ENCODE data around the gene CYTIP. TPM values are rescaled to one million over a fixed set of nuclear protein-coding genes. Genes with fewer than 3 reads are reported as not detected.

CYTIP gene
- polyA plus RNA-seq (2012; ENCODE audit: low read depth, missing spikeins), result 70.8 TPM

DNA sequence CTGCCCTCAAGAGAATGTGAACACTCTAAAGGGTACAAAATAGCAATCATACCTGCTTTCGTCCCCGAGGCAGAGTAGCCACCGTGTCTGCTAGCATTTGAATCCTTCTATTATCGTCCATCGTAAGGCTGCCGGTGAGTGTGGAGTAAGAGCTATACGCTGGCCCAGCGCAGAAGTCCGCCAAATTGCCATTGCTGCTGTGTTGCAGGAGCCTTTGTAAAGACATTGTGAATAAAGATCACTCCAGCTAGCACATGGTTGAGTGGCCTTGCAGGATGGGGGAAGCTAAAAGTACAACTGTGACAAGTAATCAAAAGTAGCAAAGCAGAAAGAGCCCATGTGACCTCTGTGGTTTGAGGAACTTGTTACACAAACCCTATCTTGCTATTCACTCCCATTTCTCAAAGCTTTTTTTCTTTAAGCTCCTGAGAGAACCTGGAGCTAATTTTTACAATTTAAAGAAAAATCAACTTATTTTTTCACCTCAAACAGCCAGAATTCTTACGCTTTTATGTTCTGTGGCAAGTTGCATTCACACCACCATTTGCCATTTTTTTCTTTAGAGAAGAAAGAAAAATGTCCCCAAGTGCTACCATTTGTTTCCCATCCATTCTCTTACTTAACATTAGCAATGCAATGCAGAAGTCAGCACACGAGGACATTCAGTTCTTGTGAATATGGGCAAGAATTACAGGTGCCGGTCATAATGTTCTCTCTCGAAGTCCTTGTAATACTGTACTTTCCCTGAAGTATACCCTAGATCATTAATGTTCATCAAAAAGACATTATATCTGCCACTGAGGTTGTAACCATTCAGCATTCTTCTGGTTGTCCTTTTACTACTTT, at the start of gene CYTIP:
Gene CYTIP, minus strand, starts transcription at position 295 of the 846 bp plus-strand sequence. Its CDS starts 69 bp downstream, at position 226.
- TF ChIP-seq POU2F2 (IDR thresholded peaks at IDR 0.05; ENCODE audit: low read depth, low read length), result peak; percentile 50; the same call in 1 of the 2 replicates
- TF ChIP-seq POLR2A (IDR thresholded peaks at IDR 0.05; ENCODE audit: low read depth, low read length), result peak; percentile 95
- TF ChIP-seq POLR2AphosphoS5 (IDR thresholded peaks at IDR 0.05; ENCODE audit: low read depth, low read length), result peak; percentile 89
- TF ChIP-seq PAX5 (IDR thresholded peaks at IDR 0.05; ENCODE audit: insufficient read depth, low read length, severe bottlenecking), result no peak
- TF ChIP-seq SPI1 (IDR thresholded peaks at IDR 0.05; ENCODE audit: low read depth, low read length), result no peak
- TF ChIP-seq TAF1 (IDR thresholded peaks at IDR 0.05; ENCODE audit: low read depth, low read length), result peak; percentile 96
- peak; percentile 97 for FAIRE-seq
- DNase-seq (ENCODE audit: insufficient read length, low spot score), result no peak

- DNase-seq (ENCODE audit: insufficient read length, low spot score) (peak; percentile 37), FAIRE-seq (peak; percentile 93)
- no peak for TF ChIP-seq POLR2AphosphoS5 (IDR thresholded peaks at IDR 0.05; ENCODE audit: low read depth, low read length)
- TF ChIP-seq POU2F2 (IDR thresholded peaks at IDR 0.05; ENCODE audit: low read depth, low read length), result peak; percentile 80; the same call in 1 of the 2 replicates
Observed at GRCh38 chr2:157492189-157492773, 48.4 kb upstream of the CYTIP start.

DNA sequence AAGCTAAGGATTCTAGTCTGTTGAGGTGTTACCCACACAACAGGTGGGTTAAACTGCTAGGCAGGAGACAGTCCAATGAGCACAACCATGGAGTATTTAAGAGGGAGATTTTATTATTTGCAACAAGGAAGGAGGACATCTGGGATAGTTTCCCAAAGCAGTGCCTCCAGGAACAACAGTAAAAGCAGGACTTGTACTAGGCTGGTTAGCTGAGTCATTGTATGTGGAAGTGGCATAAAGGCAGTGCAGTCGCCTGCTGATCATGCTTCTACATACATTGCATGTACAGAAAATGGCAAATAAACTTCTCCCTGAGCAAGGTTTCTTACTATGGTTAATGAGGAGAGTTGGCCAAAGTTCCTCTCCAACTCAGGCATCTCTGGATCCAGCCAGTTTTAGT, 46.1 kb upstream of the CYTIP start:
- peak; percentile 55 for FAIRE-seq
- no peak for DNase-seq (ENCODE audit: insufficient read length, low spot score)
- TF ChIP-seq SPI1 (IDR thresholded peaks at IDR 0.05; ENCODE audit: low read depth, low read length), result no peak
- TF ChIP-seq TAF1 (IDR thresholded peaks at IDR 0.05; ENCODE audit: low read depth, low read length), result no peak
- TF ChIP-seq POU2F2 (IDR thresholded peaks at IDR 0.05; ENCODE audit: low read depth, low read length), result no peak
- TF ChIP-seq POLR2AphosphoS5 (IDR thresholded peaks at IDR 0.05; ENCODE audit: low read depth, low read length), result no peak
- TF ChIP-seq PAX5 (IDR thresholded peaks at IDR 0.05; ENCODE audit: insufficient read depth, low read length, severe bottlenecking), result no peak
- no peak for TF ChIP-seq POLR2A (IDR thresholded peaks at IDR 0.05; ENCODE audit: low read depth, low read length)

DNA sequence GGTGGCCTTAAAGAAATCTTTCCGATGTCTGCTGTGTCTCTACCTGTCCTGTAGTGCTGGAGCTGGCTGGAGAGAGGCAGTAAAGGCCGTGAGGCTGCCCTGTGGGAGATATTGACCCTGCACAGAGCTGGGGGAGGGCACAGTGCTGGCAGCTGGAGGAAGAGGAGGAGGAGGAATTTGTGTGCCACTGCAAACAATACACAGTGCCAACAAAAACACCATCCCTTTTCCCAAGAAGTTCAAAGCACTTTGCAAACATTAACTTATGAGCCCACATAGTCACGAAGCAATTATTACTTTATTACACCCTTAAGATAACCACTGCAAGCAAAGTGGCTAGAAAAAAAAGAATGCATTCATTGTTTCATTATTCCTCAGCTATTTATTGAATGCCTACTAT, 45.0 kb upstream of the CYTIP start:
- no peak for DNase-seq (ENCODE audit: insufficient read length, low spot score)
- TF ChIP-seq TAF1 (IDR thresholded peaks at IDR 0.05; ENCODE audit: low read depth, low read length), result no peak
- no peak for TF ChIP-seq POU2F2 (IDR thresholded peaks at IDR 0.05; ENCODE audit: low read depth, low read length)
- TF ChIP-seq POLR2AphosphoS5 (IDR thresholded peaks at IDR 0.05; ENCODE audit: low read depth, low read length), result no peak
- TF ChIP-seq POLR2A (IDR thresholded peaks at IDR 0.05; ENCODE audit: low read depth, low read length), result no peak
- no peak for TF ChIP-seq SPI1 (IDR thresholded peaks at IDR 0.05; ENCODE audit: low read depth, low read length)
- no peak for TF ChIP-seq PAX5 (IDR thresholded peaks at IDR 0.05; ENCODE audit: insufficient read depth, low read length, severe bottlenecking)
- no peak for FAIRE-seq

DNA sequence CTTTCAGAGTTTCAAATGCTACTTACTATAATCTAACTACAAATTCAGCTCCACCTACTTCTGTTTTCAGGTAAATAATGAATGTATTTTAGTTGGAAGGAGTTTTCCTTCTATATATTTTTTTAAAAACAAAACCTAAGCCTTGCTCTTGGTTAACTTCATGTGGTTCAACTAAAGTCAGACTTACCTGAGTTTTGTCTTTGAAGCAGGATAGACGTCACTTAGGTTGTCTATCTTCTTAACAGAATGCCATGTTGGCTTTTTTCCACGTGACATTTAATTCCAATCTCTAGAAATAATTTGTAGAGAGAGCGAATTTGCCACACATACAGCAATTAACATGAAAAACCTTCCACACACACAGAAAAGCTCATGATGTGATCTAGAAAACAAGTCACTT, 43.9 kb upstream of the CYTIP start:
- DNase-seq (ENCODE audit: insufficient read length, low spot score) (no peak), FAIRE-seq (no peak)
- TF ChIP-seq POLR2AphosphoS5 (IDR thresholded peaks at IDR 0.05; ENCODE audit: low read depth, low read length) (no peak), POU2F2 (IDR thresholded peaks at IDR 0.05; ENCODE audit: low read depth, low read length) (no peak), SPI1 (IDR thresholded peaks at IDR 0.05; ENCODE audit: low read depth, low read length) (no peak), PAX5 (IDR thresholded peaks at IDR 0.05; ENCODE audit: insufficient read depth, low read length, severe bottlenecking) (no peak), POLR2A (IDR thresholded peaks at IDR 0.05; ENCODE audit: low read depth, low read length) (no peak), TAF1 (IDR thresholded peaks at IDR 0.05; ENCODE audit: low read depth, low read length) (no peak)

DNA sequence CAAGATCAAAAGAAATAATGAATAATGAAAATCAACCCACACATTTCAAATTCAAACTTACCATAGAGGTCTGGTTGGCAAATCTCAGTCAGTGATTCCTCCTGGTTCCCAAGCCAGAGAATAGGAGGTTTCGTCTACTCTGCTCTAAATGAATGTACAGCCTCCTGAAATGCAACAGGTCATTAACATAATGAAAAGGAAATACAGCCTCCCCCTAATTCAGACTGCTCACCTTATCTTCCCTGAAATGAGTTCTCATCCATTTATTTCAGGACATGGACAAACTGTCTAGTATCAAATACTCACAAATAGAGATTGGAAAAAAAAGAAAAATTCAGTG, 43.4 kb upstream of the CYTIP start:
- TF ChIP-seq POLR2A (IDR thresholded peaks at IDR 0.05; ENCODE audit: low read depth, low read length) (no peak), PAX5 (IDR thresholded peaks at IDR 0.05; ENCODE audit: insufficient read depth, low read length, severe bottlenecking) (no peak), SPI1 (IDR thresholded peaks at IDR 0.05; ENCODE audit: low read depth, low read length) (no peak), POU2F2 (IDR thresholded peaks at IDR 0.05; ENCODE audit: low read depth, low read length) (no peak), TAF1 (IDR thresholded peaks at IDR 0.05; ENCODE audit: low read depth, low read length) (no peak), POLR2AphosphoS5 (IDR thresholded peaks at IDR 0.05; ENCODE audit: low read depth, low read length) (no peak)
- DNase-seq (ENCODE audit: insufficient read length, low spot score), result no peak
- no peak for FAIRE-seq

DNA sequence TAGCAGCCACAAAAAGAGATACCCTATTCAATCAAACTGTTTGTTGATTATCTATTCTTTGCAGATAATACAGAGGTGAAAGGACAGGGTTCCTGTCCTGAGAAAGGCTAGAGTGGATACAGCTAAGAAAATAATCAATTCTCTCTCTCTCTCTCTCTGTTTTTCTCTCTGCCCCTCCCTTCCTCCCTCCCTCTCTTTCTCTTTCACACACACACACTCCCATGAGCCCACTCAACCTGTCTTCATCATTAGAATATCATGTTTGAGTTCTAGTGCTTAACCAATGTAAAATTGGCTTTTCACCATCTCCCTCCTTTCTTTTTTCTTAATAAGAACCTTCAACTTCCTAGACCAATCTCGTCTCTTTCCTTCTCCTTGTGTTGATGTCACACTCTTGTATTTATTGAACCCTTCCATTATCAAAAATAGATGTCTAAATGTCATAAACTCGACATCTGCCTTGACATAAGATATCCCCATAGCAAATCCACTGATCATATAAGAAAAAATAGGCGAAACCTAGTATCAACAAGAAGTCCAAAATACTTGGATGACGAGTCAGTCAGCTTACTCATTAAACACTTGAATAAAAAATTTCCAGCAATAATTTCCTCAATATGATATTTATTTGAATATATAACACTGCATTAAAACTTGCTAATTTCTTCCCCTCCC, 42.8 kb upstream of the CYTIP start:
- no peak for DNase-seq (ENCODE audit: insufficient read length, low spot score)
- no peak for TF ChIP-seq POLR2AphosphoS5 (IDR thresholded peaks at IDR 0.05; ENCODE audit: low read depth, low read length)
- TF ChIP-seq POU2F2 (IDR thresholded peaks at IDR 0.05; ENCODE audit: low read depth, low read length), result no peak
- TF ChIP-seq TAF1 (IDR thresholded peaks at IDR 0.05; ENCODE audit: low read depth, low read length), result no peak
- no peak for TF ChIP-seq SPI1 (IDR thresholded peaks at IDR 0.05; ENCODE audit: low read depth, low read length)
- no peak for TF ChIP-seq POLR2A (IDR thresholded peaks at IDR 0.05; ENCODE audit: low read depth, low read length)
- TF ChIP-seq PAX5 (IDR thresholded peaks at IDR 0.05; ENCODE audit: insufficient read depth, low read length, severe bottlenecking), result no peak
- peak; percentile 52 for FAIRE-seq

DNA sequence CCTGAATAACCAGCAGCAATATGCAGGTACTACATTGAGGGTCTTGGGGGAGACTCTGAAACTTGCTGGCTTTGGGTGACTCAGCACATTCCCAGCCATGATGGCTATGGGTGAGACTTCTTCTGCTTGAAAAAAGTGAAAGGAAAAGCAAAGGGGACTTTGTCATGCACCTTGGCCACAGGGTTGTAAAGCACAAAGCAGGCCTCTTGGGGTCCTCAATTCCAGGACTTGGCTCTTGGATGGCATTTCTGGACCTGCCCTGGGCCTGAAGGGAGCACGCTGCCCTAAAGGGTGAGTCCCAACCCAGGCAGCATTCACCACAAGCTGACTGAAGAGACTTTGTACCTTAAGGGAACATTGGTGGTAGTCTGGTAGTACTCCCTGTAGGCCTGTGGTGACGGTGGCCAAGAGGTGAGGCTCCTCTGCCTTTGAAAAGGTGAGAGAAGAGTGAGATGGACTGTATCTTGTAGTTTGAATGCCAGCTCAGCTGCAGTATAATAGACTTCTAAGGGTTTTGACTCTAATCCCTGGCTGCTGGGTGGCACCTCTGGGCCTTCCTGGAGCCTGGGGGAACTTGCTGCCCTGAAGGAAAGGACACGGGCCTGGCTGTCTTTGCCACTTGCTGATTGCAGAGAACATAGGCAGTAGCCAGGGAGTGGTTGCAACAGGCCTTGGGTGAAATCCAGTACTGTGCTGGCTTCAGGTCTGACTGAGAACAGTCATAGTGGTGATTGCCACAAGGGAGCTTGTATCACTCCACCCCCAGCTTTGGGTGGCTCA, 36.5 kb upstream of the CYTIP start:
- DNase-seq (ENCODE audit: insufficient read length, low spot score) (no peak), FAIRE-seq (peak; percentile 75)
- TF ChIP-seq POU2F2 (IDR thresholded peaks at IDR 0.05; ENCODE audit: low read depth, low read length), result no peak
- no peak for TF ChIP-seq POLR2A (IDR thresholded peaks at IDR 0.05; ENCODE audit: low read depth, low read length)
- TF ChIP-seq POLR2AphosphoS5 (IDR thresholded peaks at IDR 0.05; ENCODE audit: low read depth, low read length), result no peak
- no peak for TF ChIP-seq SPI1 (IDR thresholded peaks at IDR 0.05; ENCODE audit: low read depth, low read length)
- TF ChIP-seq PAX5 (IDR thresholded peaks at IDR 0.05; ENCODE audit: insufficient read depth, low read length, severe bottlenecking), result no peak
- TF ChIP-seq TAF1 (IDR thresholded peaks at IDR 0.05; ENCODE audit: low read depth, low read length), result no peak
